Gastrocnemius medialis (tissue), 4 donors: Measurements from ENCODE around the gene GLIPR1.

Source experiments
- CTCF ChIP-seq, 5 experiments: fragments of 450-650 bp in 3 of 5; fragments of 200-600 bp in 2 of 5; sonication (generic) in 2 of 5; IDR thresholded peaks in 4 of 5; conservative IDR thresholded peaks in 1 of 5; 1 replicate in 4 of 5; 2 replicates in 1 of 5; pipeline ENCODE4 v1.5.1; 2016 to 2019; ENCODE audit warnings: antibody characterized with exemption in 5 of 5, mild to moderate bottlenecking in 3 of 5, moderate library complexity in 3 of 5
- POLR2A ChIP-seq, 2 donors: fragments of 450-650 bp; IDR thresholded peaks; one replicate each; pipeline ENCODE4 v1.6.1; 2017; ENCODE audit warnings: antibody characterized with exemption in 2 of 2, mild to moderate bottlenecking in 2 of 2, moderate library complexity in 2 of 2

- TF ChIP-seq CTCF (IDR thresholded peaks at IDR 0.05 in 4 of 5, conservative IDR thresholded peaks at IDR 0.05 in 1 of 5) (no peak), POLR2A (IDR thresholded peaks at IDR 0.05) (no peak)
Observed at GRCh38 chr12:75553398-75553797, 72.8 kb downstream of the GLIPR1 start.
